ENCODE results near the gene GPR37L1.
"Not testable (repeated sequence)": the region's sequence is repeated elsewhere in the genome, so short reads cannot be mapped to it uniquely, and the experiment has no call there.

The GPR37L1 gene

DNA sequence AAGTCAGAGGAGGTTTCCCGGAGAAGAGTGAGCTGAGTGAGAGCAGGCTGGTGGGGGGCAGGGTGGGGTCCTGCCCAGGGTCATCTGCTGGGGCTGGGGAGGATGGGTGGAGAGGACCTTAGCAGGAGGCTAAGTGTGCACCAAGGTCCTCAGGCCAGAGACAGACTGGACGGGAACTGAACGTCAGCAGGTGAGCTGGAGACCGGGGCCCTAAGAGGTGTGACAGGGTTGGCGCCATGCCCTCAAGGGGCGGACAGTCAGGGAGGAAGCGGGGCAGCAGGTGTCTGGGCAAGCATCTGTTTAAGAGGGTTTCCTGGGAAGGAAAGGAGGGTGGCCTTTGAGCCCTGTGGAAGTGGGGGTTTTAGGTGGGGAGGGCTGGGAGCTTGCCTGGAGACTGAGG is 51.3 kb downstream of the GPR37L1 start:
- no peak for DNase-seq

DNA sequence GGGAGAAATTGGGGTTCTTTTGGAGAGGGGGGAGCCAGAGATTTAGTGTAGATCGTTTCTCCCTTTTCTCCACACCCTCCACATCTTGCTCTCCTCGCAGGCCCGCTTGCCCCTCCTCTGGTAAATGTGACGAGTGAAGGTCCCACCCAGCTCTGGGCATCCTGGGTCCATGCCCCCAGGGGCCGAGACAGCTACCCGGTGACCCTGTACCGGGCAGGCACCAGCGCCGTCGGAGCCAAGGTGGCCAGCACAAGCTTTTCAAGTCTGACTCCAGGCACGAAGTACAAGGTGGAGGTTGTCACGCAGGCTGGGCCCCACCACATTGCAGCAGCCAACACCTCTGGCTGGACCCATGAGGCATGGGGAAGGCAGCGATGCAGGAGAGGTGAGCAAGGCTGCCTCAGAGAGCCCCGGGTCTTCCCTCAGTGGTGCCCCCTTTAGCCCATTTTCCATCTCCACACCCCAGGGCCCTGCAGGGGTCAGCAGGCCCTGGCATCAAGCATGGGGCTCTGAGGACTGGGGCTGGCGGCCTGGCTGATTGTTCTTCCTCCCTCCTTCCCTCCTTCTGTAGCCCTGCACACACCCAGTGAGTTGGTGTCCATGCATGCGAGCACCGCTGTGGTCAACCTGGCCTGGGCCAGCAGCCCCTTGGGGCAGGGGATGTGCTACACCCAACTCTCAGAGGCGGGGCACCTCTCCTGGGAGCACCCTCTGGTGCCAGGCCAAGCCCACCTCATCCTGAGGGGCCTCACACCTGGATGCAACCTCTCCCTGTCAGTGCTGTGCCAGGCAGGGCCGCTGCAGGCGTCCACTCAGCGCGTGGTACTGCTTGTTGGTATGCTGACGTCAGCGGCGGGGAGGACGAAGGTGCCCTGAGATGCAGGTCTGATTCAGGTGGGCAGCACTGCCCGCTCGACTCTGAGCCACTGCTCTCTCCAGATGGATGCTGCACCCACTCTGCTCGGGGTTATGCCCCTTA is 54.5 kb downstream of the GPR37L1 start:
- no peak for DNase-seq

DNA sequence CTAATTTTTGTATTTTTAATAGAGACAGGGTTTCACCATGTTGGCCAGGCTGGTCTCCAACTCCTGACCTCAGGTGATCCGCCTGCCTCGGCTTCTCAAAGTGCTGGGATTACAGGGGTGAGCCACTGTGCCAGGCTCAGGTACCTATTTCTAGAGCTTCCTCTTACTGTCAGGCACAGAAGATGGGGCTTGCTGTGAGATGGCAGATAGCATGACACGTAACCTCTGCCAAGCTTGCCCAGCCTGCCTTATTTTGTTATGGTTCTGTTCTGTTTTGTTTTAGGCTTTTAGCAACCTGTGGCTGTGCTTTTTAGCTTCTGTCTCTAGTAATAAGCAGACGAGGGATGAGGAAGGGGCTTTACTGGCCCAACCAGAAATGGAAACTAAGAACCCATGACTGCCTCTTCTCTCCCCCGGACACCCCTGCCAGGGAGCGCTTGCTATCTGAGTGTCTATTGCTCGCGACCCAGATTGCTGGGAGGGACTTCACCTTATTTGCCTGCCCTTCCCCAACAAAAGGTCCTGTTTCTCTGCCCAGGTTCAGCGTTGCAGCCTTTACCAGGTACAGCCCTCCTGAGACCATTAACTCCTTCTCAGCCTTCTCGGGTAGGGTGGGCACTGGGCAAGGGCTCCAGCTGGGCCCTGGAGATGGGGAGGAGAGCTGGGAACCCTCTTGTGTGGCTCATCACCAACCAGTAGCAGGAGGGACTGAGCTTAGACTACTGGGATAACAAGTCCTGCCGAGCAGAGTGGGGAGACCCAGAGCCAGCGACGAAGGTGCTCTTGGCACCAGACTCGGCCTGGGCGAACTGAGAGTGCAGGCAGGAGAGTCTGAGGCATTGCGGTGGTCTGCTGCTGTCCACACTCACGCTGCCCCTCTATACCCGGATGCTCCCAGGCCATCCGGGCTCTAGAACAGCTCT is 57.4 kb downstream of the GPR37L1 start:
- no peak for DNase-seq

DNA sequence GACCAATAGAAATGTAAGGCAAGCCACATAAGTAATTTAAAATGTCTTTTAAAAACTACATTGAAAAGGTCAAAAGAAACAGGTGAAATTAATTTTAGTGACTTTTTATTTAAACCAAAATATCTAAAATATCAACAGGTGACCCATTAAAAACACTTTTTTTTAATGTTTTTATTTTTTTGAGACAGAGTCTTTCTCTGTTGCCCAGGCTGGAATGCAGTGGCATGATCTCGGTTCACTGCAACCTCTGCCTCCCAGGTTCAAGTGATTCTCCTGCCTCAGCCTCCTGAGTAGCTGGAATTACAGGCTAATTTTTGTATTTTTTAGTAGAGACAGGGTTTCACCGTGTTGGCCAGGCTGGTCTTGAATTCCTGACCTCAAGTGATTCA is 58.0 kb downstream of the GPR37L1 start:
- DNase-seq = not testable (repeated sequence)

DNA sequence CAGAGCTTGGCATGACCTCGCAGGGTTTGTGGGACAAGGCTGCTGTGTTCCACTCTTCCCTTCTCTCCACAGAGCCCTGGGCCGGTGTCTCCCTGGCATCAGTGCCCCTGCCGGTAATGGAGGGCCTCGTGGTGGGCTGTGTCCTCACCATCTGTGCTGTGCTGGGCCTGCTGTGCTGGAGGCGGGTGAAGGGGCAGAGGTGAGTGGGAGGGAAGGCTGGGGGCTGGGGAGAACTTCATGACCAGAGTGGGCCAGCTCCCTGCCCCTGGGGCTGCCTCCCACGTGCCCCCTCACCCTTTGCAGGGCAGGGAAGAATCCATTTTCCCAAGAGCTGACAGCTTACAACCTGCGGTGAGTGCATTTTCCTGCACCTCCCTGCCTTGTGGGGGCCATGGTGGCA is 58.9 kb downstream of the GPR37L1 start:
- DNase-seq = no peak

- no peak for DNase-seq
Observed at GRCh38 chr1:202182040-202182877, 59.5 kb downstream of the GPR37L1 start.
